HG02610 (cell line): ENCODE data around the gene NAA25.
"Not testable (repeated sequence)": the region's sequence is repeated elsewhere in the genome, so short reads cannot be mapped to it uniquely, and the experiment has no call there.

Experiments
- ATAC-seq: cut with Tn5 transposase; IDR thresholded peaks from one replicate; pipeline ENCODE4 v1.9.1; 2021; ENCODE audit warnings: mild to moderate bottlenecking, moderate library complexity; ENCODE audit not compliant: unreplicated experiment

The NAA25 gene

GRCh38 chr12:112063273-112063672 lies 45.3 kb downstream of the NAA25 start:
- ATAC-seq, result no peak

DNA sequence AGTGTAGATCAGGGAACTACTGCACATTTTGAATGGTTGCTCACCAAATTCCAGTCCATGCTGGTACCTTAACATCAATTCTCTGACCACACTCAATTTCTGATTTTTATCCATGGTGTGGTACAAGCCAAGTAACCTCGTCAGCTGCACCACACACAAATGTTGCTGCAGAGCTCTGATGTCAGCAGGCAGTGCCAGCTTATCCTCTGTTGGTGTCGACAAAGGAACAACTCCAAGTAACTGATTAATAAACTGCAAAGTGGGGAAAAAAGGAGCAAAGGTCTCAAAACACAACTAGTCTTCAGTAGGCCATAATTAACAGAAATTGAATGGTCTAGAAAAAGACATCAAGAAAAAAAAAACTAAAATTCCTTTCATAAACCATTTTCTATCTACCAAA lies 47.4 kb downstream of the NAA25 start:
- no peak for ATAC-seq

DNA sequence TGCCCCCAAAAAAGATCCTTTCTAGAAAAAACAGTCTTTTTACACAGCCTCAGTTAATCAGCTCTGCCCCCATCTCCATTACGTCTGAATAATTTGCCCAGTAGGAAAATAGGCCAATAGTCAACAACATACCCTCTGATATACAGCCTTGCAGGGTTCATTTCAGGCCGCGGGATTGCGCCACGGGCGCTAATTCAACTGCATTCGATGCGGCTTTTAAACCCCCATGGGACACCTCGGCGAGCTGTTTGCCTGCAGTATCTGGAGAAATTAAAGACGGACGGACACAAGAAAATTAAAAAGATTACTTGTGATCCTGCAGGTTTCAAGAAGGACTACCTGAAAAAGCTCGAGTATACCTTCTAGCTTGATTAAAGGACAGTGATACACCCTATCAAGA lies 59.2 kb downstream of the NAA25 start:
- ATAC-seq, result no peak

DNA sequence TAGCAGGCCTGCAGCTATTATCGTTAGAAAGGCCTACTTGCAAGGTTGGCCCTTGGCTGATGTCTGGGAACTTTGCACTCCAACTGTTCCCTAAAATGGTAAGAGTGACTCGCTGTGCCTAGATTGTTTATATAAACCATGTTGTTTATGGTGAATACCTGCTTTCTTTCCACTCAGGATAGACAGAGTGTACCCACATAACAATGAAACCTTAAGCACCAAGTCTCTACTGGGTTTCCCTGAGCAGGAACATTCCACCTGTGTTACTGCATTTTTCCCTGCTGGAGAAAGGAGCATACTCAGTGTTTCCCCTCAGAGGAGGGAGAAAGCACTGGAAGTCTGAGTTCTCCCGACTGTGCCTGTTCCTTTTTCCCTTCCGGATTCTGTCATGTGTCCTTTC lies 62.6 kb downstream of the NAA25 start:
- ATAC-seq, result no peak

GRCh38 chr12:112036614-112037013 lies 72.0 kb downstream of the NAA25 start:
- not testable (repeated sequence) for ATAC-seq

DNA sequence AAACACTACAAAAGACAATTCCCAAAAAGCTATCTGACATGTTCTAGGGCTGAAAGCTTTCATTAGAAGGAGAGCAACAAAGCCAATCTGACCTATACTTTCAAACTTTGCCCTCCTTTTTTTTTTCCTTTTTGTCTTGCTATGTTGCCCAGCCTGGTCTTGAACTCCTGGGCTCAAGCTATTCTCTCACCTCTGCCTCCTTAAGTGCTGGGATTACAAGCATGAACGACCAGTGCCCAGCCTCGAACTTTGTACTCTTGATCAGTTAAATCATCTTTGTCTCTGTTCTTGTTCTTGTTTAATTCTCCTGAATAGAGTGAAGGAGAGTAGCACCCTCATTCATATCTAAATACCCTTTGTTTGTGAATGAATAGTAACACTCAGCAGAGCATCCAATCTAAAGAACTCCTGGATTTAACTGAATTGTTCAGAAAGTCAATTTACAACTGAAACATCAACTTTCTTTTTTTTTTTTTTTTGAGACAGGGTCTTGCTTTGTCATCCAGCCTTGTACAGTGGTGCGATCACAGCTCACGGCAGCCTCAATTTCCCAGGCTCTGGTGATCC lies 73.3 kb downstream of the NAA25 start:
- ATAC-seq, result no peak

DNA sequence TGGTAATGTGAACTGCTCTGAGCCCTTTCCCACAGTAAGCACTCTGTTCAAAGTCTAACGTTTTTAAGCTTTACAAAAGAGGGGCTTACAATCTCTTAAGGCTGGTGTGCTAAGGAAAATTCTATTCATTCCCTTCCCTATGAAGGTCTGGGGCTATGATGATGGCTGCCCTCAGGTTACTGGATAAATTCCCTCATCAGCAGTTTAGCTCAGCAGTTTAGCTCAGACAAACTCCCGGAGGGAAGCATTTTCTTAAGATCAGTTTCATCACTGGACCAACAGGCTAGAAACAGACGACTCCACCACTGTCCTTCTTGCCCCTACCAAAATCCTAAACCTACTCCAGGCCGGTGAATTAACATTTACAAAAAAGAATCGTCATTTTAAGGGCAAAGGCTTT lies 76.3 kb downstream of the NAA25 start:
- ATAC-seq, result no peak

GRCh38 chr12:112031472-112031871 lies 77.1 kb downstream of the NAA25 start:
- ATAC-seq, result no peak

- ATAC-seq, result no peak
These were observed 79.3 kb downstream of the NAA25 start for GRCh38 chr12:112029301-112029700.

DNA sequence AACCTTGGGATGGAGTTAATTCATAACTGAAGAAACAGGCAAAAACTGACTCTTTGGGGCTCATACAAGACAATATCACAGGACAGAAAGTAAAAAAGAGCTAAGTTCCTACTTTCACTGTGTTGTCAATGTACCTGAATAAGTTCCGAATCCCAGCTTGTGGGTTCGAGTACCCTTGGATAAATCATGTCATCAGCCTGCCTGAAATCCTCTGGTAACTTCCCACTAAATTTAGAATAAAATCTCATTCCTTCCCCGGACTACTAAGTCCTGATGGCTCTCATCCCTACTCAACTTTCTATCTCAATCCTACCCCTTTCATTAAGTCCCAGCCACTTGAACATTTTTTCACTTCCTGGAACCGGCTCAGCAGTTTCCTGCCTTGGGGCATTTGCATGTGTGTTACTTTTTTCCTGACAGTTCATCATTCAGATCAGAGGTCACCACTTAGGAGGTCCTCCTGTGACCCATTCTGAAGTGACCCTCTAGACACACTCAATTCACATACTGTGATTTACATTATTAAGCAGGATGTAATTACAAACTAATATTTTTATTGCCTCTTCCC lies 82.7 kb downstream of the NAA25 start:
- no peak for ATAC-seq

DNA sequence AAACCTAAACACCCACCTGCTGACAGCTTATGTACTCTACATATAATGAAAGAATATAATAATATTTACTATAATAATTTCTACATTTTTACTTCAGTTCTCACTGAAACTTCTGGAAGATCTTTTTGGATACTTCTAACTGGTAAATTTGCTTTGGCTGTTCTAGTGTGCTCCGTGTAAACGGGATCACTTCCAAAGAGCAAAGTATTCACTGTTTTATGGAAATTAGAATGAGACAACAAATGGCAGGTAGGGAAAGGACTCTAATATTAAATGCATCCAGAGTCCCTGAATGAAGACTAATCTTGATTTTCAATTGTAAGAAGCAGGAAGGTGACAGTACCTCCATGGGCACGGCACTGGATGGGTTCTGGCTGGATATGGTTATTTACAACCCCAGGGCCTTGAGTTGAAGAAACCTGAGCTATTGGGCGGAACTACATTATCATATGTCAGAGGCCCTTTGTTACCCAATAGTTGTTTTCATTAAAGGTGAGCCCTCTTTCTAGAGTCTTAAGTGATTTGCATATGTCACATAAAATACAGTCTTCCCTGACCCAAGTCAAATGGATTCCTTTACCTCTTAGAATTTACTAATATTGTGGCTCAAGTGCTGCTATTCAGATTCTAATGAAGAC lies 84.7 kb downstream of the NAA25 start:
- no peak for ATAC-seq

DNA sequence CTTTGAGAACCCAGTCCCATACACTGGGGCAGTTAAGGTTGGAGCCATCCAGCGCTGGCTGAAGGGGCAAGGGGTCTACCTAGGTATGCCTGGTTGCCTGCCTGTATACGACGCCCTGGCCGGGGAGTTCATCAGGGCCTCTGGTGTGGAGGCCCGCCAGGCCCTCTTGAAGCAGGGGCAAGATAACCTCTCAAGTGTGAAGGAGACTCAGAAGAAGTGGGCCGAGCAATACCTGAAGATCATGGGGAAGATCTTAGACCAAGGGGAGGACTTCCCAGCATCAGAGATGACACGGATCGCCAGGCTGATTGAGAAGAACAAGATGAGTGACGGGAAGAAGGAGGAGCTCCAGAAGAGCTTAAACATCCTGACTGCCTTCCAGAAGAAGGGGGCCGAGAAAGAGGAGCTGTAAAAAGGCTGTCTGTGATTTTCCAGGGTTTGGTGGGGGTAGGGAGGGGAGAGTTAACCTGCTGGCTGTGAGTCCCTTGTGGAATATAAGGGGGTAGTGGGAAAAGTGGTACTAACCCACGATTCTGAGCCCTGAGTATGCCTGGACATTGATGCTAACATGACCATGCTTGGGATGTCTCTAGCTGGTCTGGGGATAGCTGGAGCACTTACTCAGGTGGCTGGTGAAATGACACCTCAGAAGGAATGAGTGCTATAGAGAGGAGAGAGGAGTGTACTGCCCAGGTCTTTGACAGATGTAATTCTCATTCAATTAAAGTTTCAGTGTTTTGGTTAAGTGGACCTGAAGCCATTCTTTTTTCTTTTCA lies 86.2 kb downstream of the NAA25 start:
- ATAC-seq, result no peak

DNA sequence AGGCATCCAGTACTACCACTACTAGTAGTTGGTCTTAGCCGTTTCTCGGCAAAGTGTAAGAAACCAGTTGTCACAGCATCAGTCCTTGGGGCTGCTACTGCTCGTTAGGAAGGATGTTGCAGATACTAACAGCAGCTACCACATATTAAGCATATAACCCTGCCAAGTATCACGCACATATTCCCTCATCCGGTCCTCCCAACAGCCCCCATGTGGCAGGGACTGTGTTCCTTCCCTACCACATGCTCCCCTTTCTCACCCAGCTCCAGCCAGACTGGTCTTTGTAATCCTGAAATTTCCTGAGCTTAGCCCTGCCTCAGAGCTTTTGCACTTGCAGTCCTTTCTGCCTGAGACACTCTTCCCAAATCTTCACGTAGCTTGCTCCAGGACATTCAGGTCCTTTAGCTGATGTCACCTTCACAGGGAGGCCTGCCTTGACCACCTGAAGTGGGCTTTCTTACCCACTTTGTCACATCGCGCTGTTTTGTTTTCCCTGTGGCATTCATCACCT lies 87.6 kb downstream of the NAA25 start:
- no peak for ATAC-seq

GRCh38 chr12:112018571-112019237 lies 89.9 kb downstream of the NAA25 start:
- no peak for ATAC-seq

GRCh38 chr12:112017041-112017440 lies 91.5 kb downstream of the NAA25 start:
- ATAC-seq, result no peak

DNA sequence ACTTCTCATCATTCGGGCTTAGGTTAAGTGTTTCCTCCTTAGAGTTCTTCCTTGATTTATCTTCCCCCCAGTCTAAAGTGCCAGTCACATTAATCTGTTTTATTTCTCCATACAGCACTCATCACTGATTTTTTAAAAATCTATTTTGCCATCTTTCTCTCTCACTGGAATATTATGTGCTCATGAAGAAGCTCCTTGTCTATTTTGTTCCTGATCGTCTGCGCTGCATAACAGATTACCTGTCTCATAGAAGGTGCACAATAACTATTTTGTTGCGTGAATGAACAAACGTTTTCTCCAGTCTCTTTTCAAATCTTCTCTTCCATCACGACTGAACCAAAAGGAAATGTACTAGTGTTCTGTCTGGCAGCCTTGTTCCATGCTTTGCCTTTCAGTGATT lies 92.6 kb downstream of the NAA25 start:
- ATAC-seq, result no peak

- no peak for ATAC-seq
These were observed 94.8 kb downstream of the NAA25 start for GRCh38 chr12:112013601-112014402.

DNA sequence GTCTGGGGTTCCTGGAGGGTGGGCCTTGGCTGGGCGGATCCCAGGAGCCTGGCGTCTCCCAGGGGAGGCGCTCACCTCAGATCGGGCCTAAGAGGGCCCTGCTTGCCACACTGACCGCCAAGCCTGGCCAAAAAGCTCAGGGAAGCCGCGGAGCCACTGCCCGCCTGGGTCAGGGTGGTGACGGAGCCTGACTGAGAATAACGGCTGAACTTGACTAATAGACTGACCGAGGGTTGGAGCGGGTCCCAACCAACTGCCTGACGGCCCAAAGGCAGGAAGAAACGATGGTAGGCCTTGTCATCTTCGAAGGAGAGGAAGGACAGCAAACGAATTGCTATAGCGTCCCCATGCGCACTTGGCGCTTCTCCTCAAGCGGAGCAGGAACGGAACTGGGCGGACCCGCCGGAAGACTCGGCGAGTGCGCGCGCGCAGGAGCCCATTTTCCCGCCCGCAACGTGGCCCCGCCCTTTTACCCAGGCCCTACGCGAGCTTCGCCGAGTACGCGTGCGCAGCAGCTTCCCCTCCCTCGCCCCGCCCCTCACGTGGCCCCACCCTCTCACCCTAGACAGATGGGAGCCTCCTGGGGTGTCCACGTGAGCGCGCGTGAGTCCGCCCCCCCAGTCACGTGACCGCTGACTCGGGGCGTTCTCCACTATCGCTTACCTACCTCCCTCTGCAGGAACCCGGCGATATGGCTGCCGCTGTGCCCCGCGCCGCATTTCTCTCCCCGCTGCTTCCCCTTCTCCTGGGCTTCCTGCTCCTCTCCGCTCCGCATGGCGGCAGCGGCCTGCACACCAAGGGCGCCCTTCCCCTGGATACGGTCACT lies 95.6 kb downstream of the NAA25 start, which contains the start of the genes ERP29 and TMEM116:
ERP29 (plus strand) TSS at position 652 of the 826 bp plus-strand sequence; CDS start at position 692, 40 bp downstream.
TMEM116 (minus strand) TSS at position 391 of the 826 bp plus-strand sequence. CDS start 7,895 bp downstream, outside the sequence.
- ATAC-seq, result peak; percentile 64

- no peak for ATAC-seq
These were observed 96.9 kb downstream of the NAA25 start for GRCh38 chr12:112011685-112012084.
